ENCODE results near the gene C5orf15. TPM values are rescaled to one million over a fixed set of nuclear protein-coding genes. Genes with fewer than 3 reads are reported as not detected.

Gene C5orf15
- polyA plus RNA-seq, 1 donor (not counting 4 experiments of a cell fraction or from before 2014, with no cell fraction given): 86.9 TPM

GRCh38 chr5:133950821-133951612, 17.4 kb downstream of the C5orf15 start:
- no peak overlapping the region for H3K4me3 ChIP-seq (ENCODE audit: control insufficient read depth in 2 of 3, extremely low read depth in 1 of 3, insufficient read depth in 2 of 3, low read depth in 1 of 3, low read length in 3 of 3)
- H3K27me3 ChIP-seq (ENCODE audit: control insufficient read depth, extremely low read depth, insufficient read depth, low read length): no peaks in the 10 kb centered on the region
- H3K9ac ChIP-seq (ENCODE audit: control insufficient read depth, extremely low read depth, insufficient read depth, low read length): no peak overlapping the region
- FAIRE-seq (no peak), DNase-seq (ENCODE audit: low read depth, low spot score) (no peak)
- H4K20me1 ChIP-seq (ENCODE audit: control insufficient read depth, extremely low read depth, insufficient read depth, low read length): no peaks in the 10 kb centered on the region
- H3K79me2 ChIP-seq (ENCODE audit: control insufficient read depth, insufficient read depth, low read length): no peaks in the 10 kb centered on the region
- no peak overlapping the region for H2AFZ ChIP-seq (ENCODE audit: control insufficient read depth, low read length)
- dilution Hi-C loops (cut with MboI; ENCODE audit: extremely low pct_ligation_motif_present, low sequenced_read_pairs): no loop called here
- no peaks in the 10 kb centered on the region for H3K4me1 ChIP-seq (ENCODE audit: control insufficient read depth, extremely low read depth, insufficient read depth, low read length)
- no peak overlapping the region for H3K4me2 ChIP-seq (ENCODE audit: control insufficient read depth, extremely low read depth, insufficient read depth, low read depth, low read length)
- H3K36me3 ChIP-seq (ENCODE audit: control insufficient read depth in 2 of 2, extremely low read depth in 1 of 2, insufficient read depth in 2 of 2, low read length in 2 of 2): peaks cover 0 to 3% of the 10 kb centered on the region in 2 experiments
- H3K27ac ChIP-seq (ENCODE audit: control insufficient read depth, insufficient read depth, low read length): no peak overlapping the region
- H3K9me3 ChIP-seq (ENCODE audit: control insufficient read depth, low read depth, low read length): no peaks in the 10 kb centered on the region
- TF ChIP-seq EZH2 (IDR thresholded peaks at IDR 0.05; ENCODE audit: low read length) (no peak), CTCF (optimal IDR thresholded peaks at IDR 0.05 in 1 of 3, IDR thresholded peaks at IDR 0.05 in 1 of 3, conservative IDR thresholded peaks at IDR 0.05 in 1 of 3; ENCODE audit: extremely low read depth in 1 of 3, insufficient read depth in 2 of 3, low read length in 3 of 3) (no peak)
- no peaks in the 10 kb centered on the region for H3K9me1 ChIP-seq (ENCODE audit: control insufficient read depth, extremely low read depth, insufficient read depth, low read length)

GRCh38 chr5:133948721-133949120, 19.7 kb downstream of the C5orf15 start:
- H4K20me1 ChIP-seq (ENCODE audit: control insufficient read depth, extremely low read depth, insufficient read depth, low read length): no peaks in the 10 kb centered on the region
- H3K4me2 ChIP-seq (ENCODE audit: control insufficient read depth, extremely low read depth, insufficient read depth, low read depth, low read length): no peak overlapping the region
- no peak overlapping the region for H2AFZ ChIP-seq (ENCODE audit: control insufficient read depth, low read length)
- no peaks in the 10 kb centered on the region for H3K27me3 ChIP-seq (ENCODE audit: control insufficient read depth, extremely low read depth, insufficient read depth, low read length)
- no peaks in the 10 kb centered on the region for H3K79me2 ChIP-seq (ENCODE audit: control insufficient read depth, insufficient read depth, low read length)
- no peaks in the 10 kb centered on the region for H3K9me1 ChIP-seq (ENCODE audit: control insufficient read depth, extremely low read depth, insufficient read depth, low read length)
- no peak overlapping the region for H3K4me3 ChIP-seq (ENCODE audit: control insufficient read depth in 2 of 3, extremely low read depth in 1 of 3, insufficient read depth in 2 of 3, low read depth in 1 of 3, low read length in 3 of 3)
- H3K9me3 ChIP-seq (ENCODE audit: control insufficient read depth, low read depth, low read length): no peaks in the 10 kb centered on the region
- H3K27ac ChIP-seq (ENCODE audit: control insufficient read depth, insufficient read depth, low read length): no peak overlapping the region
- dilution Hi-C loops (cut with MboI; ENCODE audit: extremely low pct_ligation_motif_present, low sequenced_read_pairs): no loop called here
- no peak for DNase-seq (ENCODE audit: low read depth, low spot score)
- no peaks in the 10 kb centered on the region for H3K36me3 ChIP-seq (ENCODE audit: control insufficient read depth in 2 of 2, extremely low read depth in 1 of 2, insufficient read depth in 2 of 2, low read length in 2 of 2)
- no peak for FAIRE-seq
- no peak overlapping the region for H3K9ac ChIP-seq (ENCODE audit: control insufficient read depth, extremely low read depth, insufficient read depth, low read length)
- TF ChIP-seq CTCF (optimal IDR thresholded peaks at IDR 0.05 in 1 of 3, IDR thresholded peaks at IDR 0.05 in 1 of 3, conservative IDR thresholded peaks at IDR 0.05 in 1 of 3; ENCODE audit: extremely low read depth in 1 of 3, insufficient read depth in 2 of 3, low read length in 3 of 3): no peak
- no peak for TF ChIP-seq EZH2 (IDR thresholded peaks at IDR 0.05; ENCODE audit: low read length)
- H3K4me1 ChIP-seq (ENCODE audit: control insufficient read depth, extremely low read depth, insufficient read depth, low read length): no peaks in the 10 kb centered on the region
